GM18909 (cell line): ENCODE results near the gene IZUMO1R.
A peak's percentile ranks its signal among the peaks of the same experiment; 100 is the strongest.
"Not testable (repeated sequence)": the region's sequence is repeated elsewhere in the genome, so short reads cannot be mapped to it uniquely, and the experiment has no call there.

ENCODE experiments used
- ATAC-seq: cut with Tn5 transposase; IDR thresholded peaks from one replicate; pipeline ENCODE4 v1.9.1; 2021; ENCODE audit warnings: mild to moderate bottlenecking; ENCODE audit not compliant: unreplicated experiment, poor library complexity

The IZUMO1R gene

DNA sequence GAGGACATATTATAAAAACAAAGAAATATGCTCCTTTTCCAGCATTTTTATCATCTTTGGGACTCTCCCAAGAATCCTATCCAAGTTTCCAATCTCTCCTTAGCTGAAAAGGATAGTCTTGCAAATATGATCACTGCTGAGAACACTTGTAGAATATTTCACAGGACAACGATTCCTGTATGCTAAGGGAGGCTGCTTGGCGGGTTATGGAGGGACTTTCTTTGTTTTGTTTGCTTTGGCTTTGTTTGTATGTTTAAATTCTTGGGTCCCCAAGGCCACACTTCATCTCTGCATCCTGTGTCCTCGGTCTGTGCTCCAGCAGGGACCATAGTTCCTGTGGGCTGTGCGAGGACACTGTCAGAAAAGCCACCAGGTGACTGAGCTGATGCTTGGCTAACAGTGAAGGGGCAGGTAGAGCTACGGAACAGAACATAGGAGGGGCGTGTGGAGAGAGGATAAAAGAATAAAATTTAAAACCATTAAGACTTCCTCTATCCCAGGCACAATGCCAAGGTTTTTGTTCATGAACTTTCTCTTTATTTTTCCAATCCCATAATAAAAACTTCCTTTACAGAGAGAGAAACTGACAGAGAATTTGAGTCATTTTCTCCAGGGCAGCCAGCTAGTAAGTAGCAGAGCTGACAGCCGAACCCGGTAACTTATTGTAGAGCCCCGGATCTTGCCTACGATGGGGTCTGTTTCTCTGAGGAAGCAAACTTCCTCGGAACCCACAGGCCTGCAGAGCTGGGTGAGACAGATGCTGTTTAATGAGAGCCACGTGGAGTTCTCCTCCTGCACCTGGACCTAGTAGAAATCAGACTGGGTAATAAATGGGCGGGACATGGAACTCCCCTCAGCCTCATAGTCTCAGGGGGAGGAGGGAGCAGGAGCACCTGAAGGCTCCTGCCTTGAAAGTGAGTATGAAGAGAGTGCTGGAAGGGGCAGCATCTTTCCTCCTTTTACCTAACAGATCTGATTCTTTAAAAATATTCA lies at the start of gene IZUMO1R:
Gene IZUMO1R (plus strand): TSS at position 615 of the 993 bp plus-strand sequence. CDS start 1,057 bp downstream, outside the sequence.
- no peak for ATAC-seq

DNA sequence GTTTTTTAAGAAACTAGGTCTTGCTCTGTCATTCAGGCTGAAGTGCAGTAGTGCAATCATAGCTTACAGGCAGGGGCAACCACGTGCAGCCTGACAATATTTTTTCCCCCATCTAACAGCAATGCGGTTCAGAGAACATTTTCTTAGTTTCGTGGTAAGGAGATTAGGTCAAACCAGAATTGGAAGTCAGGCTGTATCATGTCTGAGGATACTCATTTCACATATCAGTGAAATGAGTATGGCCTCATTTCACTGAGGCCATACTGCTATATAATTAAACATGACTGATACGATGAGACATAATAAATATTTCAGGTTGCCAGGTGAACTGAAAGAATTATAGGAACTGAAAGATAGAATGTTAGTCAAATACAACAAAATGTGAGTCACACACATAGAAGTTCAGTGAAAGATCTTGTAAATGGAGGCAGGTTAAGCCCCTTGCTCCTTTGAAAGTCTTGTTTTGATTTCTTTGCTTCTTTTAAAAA lies 32.5 kb upstream of the IZUMO1R start:
- peak; percentile 90 for ATAC-seq

DNA sequence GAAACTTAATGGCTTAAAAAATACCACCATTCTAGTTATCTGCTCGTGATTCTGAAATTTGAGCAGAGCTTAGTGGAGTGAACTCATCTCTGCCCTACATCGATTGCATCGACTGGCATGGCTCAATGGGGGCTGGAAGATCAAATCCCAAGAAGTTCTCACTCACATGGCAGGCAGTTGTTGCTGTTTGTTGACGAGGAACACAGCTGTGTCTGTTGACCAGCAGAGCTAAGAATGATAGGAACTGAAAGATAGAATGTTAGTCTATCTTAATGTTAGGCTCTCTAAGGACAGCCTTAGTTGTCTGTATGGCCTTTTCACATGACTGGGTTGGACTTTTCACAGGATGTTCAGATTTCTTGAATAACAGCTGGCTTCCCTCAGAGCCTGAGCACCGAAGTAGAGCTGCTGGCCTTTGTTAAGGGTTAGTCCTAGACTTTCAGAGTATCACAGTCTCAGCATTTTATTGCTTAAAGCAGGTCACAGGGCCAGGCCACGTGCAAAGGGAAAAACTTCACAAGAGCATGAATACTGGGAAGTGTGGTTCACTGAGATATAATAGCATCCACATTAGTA lies 31.6 kb upstream of the IZUMO1R start:
- ATAC-seq = no peak

DNA sequence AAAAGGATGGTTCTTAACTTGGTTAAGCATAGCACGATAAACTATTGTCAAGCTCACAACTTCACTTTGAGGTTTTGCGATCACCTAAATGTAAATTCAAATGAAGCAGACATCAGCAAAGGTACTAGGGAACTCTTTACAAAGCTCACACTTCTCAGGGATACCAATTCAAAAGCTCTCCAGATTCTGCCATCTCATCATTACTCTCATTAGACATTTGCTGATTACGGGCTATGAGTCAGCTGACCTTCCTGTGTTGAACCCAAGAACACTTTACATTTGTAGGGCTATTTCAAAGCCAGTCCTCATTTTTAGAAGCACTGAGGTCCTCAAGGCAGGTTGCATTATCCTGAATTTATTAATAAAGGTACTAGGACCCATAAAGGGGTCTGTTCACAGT lies 28.4 kb upstream of the IZUMO1R start:
- no peak for ATAC-seq

DNA sequence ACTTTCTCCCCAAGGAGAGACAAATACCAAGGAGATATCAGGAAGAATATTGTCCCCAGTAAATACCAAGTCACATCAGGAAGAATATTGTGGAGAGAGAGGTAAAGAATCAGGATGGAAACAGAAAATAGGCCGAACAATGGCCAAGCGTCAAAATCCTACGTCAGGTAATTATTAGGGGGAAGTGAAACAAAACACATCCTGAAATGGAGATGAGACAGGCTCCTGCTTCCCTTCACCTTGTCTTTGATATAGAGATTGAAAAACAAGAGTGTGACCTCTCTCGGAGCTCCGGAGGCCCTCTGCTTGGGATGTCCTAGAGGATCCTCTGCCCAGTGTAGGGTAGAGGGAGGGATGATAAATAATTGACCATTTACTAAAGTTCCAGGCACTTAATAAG lies 27.4 kb upstream of the IZUMO1R start:
- no peak for ATAC-seq

DNA sequence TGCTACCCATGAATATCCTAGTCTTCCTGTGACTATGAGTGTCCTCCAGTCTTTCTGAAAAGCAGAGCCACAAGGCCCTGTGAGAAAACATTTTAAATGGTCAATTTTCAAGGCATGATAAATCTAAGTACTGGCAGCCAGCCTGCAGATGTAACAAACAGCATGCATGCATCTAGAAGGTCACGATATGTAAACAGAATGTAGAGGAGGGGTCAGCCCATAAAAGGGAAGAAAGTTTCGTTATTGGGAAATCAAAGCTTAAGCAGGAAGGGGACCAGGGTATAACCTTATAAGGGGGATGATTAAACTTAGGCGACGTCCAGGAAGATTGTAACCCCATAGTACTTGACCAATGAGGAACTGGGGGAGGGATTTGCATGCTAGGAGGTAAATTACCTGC lies 26.2 kb upstream of the IZUMO1R start:
- ATAC-seq = not testable (repeated sequence)

DNA sequence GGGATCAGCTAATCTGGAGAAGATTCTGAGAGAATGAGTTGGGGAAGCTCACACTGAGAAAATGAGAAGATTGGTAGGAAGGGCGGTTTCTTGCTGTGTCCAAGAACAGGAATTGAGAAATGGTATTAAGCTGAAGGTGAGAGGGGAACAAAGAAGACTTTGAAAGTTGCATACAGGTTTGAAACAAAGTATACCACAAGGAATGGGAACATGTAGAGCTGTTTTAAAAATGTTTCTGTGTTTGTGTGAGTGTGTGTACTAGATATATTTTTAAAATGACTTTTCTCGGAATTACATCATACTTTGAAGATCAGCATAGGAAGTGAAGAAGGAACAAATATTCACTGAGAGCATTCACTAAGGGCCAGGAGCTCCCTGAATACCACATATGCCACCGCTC lies 24.4 kb upstream of the IZUMO1R start:
- ATAC-seq = no peak

DNA sequence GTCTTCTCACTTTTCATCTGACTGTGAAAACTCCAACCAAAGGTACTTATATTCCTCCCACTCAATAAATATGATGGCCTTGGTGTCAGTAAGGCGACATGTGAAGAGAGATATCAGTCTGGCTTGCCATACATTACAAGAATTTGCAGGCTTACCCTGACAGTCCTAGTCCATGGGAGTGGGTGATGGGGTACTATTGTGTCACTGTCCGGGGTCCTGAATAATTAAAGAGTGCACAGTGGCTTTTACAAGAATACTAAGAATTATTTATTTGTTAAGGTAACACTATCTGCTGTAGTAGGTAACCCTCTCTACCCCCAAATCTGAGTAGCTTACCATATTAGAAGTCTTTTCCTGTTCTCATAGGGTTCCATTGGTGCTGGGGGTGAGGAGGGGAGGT lies 23.1 kb upstream of the IZUMO1R start:
- no peak for ATAC-seq

DNA sequence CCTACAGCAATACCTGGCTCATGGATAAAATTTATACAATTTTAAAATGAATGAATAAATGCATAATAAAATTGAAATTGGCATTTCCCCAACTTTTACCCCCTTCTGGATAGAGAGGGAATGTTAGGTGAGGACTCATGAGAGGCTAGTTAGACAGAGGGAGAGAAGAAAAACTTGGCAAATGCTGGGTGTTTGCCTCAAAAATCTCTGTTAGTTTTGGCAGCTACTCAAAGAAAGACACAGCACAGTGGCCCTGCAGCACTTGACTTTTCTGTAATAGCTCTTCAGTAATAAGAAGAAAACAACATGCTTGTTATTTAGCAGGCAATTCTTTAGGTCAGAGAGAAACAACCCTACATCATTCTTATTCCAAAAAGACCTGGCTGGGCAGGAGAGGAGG lies 20.7 kb upstream of the IZUMO1R start:
- no peak for ATAC-seq

DNA sequence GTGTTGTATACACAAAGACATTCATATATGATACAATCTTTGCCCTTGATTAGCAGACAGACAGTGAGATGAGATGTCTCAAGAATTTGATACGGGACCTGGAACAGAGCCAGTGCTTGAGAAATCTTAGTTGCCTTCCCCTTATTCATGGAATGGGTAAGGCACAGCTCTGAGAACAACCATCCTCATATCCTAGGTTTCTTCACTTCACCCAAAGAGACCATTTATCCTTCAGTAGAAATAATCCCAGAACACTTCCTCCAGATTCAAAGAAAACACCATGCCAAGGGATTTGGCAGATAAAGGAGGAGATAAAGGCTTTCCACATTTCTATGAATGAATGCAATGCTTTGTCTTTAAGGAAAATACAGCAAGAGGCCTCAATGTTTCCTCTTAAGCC lies 8.8 kb upstream of the IZUMO1R start:
- ATAC-seq = no peak

DNA sequence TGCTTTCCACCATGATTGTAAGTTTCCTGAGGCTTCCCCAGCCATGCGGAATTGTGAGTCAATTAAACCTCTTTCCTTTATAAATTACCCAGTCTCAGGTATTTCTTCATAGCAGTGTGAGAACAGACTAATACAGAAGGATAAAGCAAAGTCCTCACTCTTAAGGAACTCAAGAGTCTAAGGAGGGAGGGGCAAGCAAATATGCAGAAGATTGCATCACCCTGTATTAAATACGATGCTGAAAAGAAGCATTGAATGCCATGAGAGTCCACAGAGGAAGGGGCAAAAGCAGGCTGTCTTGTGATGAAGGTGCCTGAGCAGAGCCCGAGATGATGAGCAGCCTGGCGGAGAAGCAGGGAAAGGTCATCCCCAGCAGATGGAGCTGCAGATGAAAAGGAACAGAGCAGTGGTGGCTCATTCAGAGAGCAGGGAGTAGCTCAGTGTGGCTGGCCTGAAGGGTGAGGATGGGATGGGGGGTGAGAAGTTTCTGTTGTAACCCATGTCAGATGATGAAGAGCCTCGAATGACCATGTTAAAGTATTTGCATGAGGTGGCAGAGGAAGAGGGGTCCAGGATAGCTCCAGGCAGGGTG lies 6.3 kb upstream of the IZUMO1R start:
- ATAC-seq = no peak

DNA sequence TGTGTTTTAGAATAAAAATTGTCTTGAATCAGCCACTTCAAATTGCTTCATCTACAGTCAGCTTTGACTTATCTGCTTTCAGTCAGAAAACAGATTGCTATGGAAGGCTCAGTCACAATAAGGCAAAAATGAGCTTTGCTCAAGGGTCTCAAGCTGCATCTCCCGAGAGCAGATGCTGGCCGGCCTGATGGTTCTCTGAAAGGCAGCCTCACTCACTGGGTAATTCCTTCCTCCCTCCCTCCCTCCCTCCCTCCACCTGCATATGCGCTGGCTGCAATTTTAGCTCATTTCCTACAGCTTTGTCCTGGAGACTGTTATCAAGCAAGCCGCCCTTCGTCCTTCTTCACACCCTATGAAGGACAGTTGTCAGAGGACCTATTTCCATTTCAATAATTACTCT lies 1.6 kb upstream of the IZUMO1R start:
- no peak for ATAC-seq

DNA sequence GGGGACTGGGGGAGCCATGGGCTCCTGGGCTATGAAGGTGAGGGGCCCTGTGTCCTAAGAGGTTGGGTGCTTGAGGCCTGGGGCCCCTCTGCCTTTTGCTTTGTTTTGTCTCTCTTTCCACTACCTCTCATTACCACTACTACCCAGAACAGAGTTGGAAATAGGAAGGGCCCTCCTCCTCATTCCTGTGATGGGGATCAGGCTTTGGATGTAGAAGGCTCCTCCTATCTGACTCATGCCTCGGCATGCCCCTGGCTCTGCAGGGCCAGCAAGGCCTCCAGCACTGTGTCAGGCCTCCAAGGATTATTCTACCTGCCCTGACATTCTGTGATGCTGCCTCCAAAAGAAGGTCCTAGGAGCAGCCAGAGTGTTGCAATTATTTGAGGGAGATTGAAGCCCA lies 766 bp downstream of the IZUMO1R start:
- ATAC-seq = no peak

DNA sequence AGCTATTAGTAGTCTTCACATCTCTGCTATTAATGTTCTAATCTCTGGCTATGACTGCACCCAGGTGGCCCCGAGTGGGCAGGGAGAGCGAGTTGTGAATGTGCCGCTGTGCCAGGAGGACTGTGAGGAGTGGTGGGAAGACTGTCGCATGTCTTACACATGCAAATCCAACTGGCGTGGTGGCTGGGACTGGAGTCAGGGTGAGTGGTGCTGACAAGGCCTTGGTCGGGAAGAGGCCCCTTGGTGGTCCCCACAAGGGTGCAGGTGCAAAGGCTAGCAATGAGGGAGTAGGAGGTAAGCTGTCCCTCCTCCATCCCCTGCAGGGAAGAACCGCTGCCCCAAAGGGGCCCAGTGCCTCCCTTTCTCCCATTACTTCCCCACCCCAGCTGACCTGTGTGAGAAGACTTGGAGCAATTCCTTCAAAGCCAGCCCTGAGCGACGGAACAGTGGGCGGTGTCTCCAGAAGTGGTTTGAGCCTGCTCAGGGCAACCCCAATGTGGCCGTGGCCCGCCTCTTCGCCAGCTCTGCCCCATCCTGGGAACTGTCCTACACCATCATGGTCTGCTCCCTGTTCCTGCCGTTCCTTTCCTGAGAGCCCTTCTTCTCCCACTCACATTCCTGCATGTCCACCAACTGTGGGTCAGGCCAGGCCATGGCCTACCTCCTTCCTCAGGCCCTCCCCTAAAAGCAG lies 2.9 kb downstream of the IZUMO1R start:
- ATAC-seq = no peak

DNA sequence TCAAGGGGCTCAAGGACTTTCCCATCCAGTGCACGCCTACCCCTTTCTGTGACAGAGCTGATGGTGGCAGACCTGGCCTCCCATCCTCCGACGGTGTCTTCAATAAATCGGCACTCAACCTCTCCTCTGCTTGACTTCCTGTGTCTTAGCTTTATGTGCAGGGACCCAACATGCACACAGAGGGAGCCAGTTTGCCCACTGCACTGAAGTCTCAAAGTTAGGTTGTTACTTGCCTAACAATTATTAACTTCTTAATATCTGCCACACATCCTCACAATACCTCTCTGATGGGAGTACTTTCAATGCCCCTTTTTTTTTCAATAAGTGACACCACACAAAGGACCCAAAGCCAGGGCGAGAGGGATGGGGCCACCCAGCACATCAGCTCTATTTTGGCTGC lies 3.6 kb downstream of the IZUMO1R start:
- ATAC-seq = no peak

DNA sequence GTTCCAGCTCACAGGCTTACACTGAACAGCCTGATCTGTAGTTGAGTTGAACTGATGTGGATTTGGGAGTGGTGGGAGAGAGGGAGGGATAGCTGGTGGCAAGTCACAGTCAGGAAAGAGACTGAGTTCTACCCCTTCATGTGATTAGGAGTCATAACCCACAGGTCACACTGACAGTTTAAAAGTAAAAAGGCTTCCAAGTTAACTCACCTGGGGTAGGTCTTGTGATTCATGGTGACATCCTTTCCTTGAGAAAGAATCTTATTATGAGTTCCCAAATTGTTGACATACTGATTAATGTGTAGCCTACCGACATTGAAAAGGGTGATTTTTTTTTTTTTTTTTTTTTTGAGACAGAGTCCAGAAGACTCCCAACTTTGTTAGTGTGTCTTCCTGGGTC lies 5.4 kb downstream of the IZUMO1R start:
- no peak for ATAC-seq

DNA sequence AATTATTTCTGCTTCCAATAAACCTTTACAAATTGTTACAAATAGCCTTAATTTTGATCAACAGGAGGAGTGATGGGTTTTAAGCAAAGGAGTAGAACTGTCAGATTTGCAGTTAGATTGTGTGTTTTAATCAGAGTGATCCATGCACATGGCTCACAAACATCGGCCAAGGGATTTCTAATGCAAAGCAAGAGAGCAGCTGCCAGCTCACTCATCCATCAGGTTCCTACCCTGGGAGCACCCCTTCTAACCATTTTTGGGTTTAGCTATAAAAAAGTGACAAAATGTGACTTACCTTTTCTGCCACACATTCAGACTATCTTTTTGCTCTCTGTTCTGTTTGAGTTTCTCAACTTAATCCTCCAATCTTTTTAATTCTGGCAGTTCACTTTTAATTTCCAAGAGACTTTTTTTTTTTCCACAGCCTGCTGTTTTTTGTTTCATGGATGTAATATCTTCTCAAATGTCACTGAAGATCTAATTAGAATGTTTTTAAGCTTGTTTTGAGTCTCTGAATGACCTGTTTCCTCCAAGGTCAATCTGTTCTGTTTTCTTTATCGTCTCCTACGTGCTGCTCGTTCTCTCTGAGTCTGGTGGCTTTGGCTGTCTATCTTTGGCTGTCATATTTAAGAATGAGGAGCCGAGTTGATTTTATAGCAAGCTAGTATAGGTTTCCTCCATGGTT lies 6.0 kb downstream of the IZUMO1R start:
- no peak for ATAC-seq

DNA sequence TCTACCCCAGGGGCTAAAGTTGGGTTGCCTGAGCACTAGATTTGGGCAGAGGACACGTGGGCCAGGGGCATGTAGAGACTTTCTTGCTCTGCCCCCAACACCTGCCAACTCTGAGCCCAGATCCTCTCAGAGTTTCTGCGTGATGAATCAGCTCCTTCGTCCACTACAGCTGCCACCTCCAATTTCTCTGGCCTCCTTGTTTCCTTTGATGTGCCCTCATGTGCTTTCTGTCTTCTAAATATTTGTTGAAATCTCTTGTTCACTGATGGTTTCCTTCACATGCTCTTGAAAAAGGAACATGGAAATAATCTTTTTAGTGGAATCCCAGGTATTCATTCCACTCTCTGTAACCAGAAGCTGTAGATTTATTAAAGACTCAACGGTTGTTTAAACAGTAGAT lies 8.0 kb downstream of the IZUMO1R start:
- no peak for ATAC-seq

DNA sequence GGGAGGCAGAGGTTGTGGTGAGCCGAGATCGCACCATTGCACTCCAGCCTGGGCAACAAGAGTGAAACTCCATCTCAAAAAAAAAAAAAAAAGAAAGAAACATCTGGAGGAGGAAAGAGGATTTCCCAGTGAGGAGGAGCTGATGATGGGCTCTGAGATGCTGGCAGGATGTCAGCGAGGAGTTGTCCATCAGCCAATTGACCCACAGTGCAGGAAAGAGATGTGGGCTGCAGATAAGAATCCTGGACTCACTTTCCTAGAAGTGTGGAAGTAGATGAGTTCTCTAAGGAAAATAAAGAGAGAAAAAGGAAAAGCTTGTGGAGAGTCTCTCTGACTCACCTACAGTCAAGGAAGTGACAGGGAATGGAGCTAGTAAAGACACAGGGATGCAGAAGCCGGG lies 9.7 kb downstream of the IZUMO1R start:
- ATAC-seq = no peak

DNA sequence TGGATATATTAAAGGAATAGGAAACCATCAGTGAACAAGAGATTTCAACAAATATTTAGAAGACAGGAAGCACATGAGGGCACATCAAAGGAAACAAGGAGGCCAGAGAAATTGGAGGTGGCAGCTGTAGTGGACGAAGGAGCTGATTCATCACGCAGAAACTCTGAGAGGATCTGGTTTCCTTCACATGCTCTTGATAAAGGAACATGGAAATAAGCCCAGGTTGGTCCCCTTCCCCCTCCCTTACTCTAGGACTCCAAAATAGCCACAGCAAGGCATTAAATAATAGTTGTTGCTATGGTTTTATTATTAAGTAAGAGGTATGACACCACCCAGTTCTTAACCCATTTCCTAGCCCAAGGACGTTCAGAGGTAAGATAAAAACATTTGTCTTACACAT lies 11.3 kb downstream of the IZUMO1R start:
- no peak for ATAC-seq
